HCT116 (cell line): Measurements from ENCODE around the gene ARID5A. TPM values are rescaled to one million over a fixed set of nuclear protein-coding genes. Genes with fewer than 3 reads are reported as not detected.

Experiments
- ATAC-seq: fragments of 200-7000 bp; cut with Tn5 transposase; 2 replicates; pipeline ENCODE4 v1.9.1; 2020; ENCODE audit warnings: mild to moderate bottlenecking, moderate library complexity
- BruUV-seq: library from RNA; stranded (reverse); fragments of 400-500 nt; replicated peaks from 2 replicates; lab custom pipeline; 2021; lab: Mats Ljungman, UMichigan
- CTCF ChIA-PET: fragments of 300-600 bp; sonication (Branson Sonifier 250); formaldehyde crosslinking; loops from one replicate; lab custom pipeline; 2021; ENCODE audit warnings: antibody characterized with exemption; lab: Charles Lee
- POLR2A ChIA-PET: fragments of 300-600, 350-600 bp; sonication (Branson Sonifier 250); formaldehyde crosslinking; loops from one replicate; lab custom pipeline; 2021; ENCODE audit warnings: antibody characterized with exemption; lab: Charles Lee
- RAD21 ChIA-PET, 2 experiments: fragments of 300-600 bp; sonication (Branson Sonifier 250); formaldehyde crosslinking; loops; one replicate each; lab custom pipeline; 2023; ENCODE audit warnings: low total read pairs in 2 of 2; ENCODE audit not compliant: uncharacterized antibody in 2 of 2, unreplicated experiment in 2 of 2, low non-redundant PET in 1 of 2; lab: Charles Lee
- DNase-seq: peaks from one replicate; pipeline ENCODE4 v3.0.0-alpha.2; 2010; ENCODE audit warnings: low read depth, low spot score
- H2AFZ ChIP-seq: fragments of 200-600 bp; shearing (Covaris generic), sonication (generic); 2 replicates; pipeline ENCODE4 v1.6.1; 2017; ENCODE audit warnings: low read depth, mixed run types, mixed read lengths, antibody characterized with exemption, low read length; ENCODE audit not compliant: poor library complexity, severe bottlenecking
- H3K27ac ChIP-seq: 2 replicates; pipeline ENCODE4 v1.5.1; 2012; ENCODE audit warnings: low read depth, low read length
- H3K27me3 ChIP-seq: fragments of 200-600 bp; sonication (generic); 2 replicates; pipeline ENCODE4 v1.6.1; 2016; ENCODE audit warnings: mixed run types, low read length, mixed read lengths; ENCODE audit not compliant: insufficient read depth
- H3K36me3 ChIP-seq, 2 experiments: fragments of 200-500 bp in 1 of 2; fragments of 200-600 bp in 1 of 2; sonication (Bioruptor generic) in 1 of 2; sonication (generic) in 1 of 2; 2 replicates each; pipeline versions ENCODE4 v1.5.1 to v1.6.1; 2014 to 2016; ENCODE audit warnings: low read length in 2 of 2, inconsistent platforms in 1 of 2, mixed read lengths in 1 of 2, mixed run types in 1 of 2; ENCODE audit not compliant: insufficient read depth in 2 of 2, control insufficient read depth in 1 of 2
- H3K4me1 ChIP-seq, 2 experiments: fragments of 200-600 bp in 1 of 2; sonication (generic) in 1 of 2; 2 replicates each; pipeline versions ENCODE4 v1.5.1 to v1.6.1; 2012 to 2017; ENCODE audit warnings: low read length in 2 of 2, inconsistent platforms in 1 of 2, mild to moderate bottlenecking in 1 of 2, mixed read lengths in 1 of 2, mixed run types in 1 of 2, moderate library complexity in 1 of 2; ENCODE audit not compliant: insufficient read depth in 2 of 2, control insufficient read depth in 1 of 2
- H3K4me2 ChIP-seq: fragments of 200-600 bp; sonication (generic); 2 replicates; pipeline ENCODE4 v1.6.1; 2017; ENCODE audit warnings: mixed run types, low read length, mixed read lengths
- H3K4me3 ChIP-seq, 2 experiments: fragments of 200-600 bp in 1 of 2; sonication (generic) in 1 of 2; replicated peaks in 1 of 2; 2 replicates each; pipeline ENCODE4 v1.5.1; 2011 to 2016; ENCODE audit warnings: low read length in 2 of 2, control low read depth in 1 of 2, low read depth in 1 of 2, mild to moderate bottlenecking in 1 of 2, mixed read lengths in 1 of 2, mixed run types in 1 of 2
- H3K79me2 ChIP-seq: fragments of 200-600 bp; sonication (generic); 2 replicates; pipeline ENCODE4 v1.6.1; 2017; ENCODE audit warnings: mild to moderate bottlenecking, mixed run types, low read length, moderate library complexity, mixed read lengths; ENCODE audit not compliant: insufficient read depth
- H3K9ac ChIP-seq: fragments of 200-600 bp; sonication (generic); 2 replicates; pipeline ENCODE4 v1.6.1; 2016; ENCODE audit warnings: low read length, mixed read lengths
- H3K9me2 ChIP-seq: fragments of 200-600 bp; sonication (generic), shearing (Covaris generic); 2 replicates; pipeline ENCODE4 v1.6.1; 2017; ENCODE audit warnings: mixed run types, mild to moderate bottlenecking, moderate library complexity; ENCODE audit not compliant: insufficient read depth
- H3K9me3 ChIP-seq, 2 experiments: fragments of 200-500 bp in 1 of 2; fragments of 200-600 bp in 1 of 2; sonication (Bioruptor generic) in 1 of 2; sonication (generic) in 1 of 2; 2 replicates each; pipeline ENCODE4 v1.6.1; 2014 to 2017; ENCODE audit warnings: low read length in 2 of 2, mixed read lengths in 2 of 2, inconsistent platforms in 1 of 2, low read depth in 1 of 2, mild to moderate bottlenecking in 1 of 2, mixed run types in 1 of 2, moderate library complexity in 1 of 2; ENCODE audit not compliant: control insufficient read depth in 1 of 2, insufficient read depth in 1 of 2
- H4K20me1 ChIP-seq: fragments of 200-600 bp; sonication (generic), shearing (Covaris generic); 2 replicates; pipeline ENCODE4 v1.6.1; 2017; ENCODE audit warnings: mixed run types, mild to moderate bottlenecking, moderate library complexity; ENCODE audit not compliant: insufficient read depth
- CBX3 ChIP-seq: IDR thresholded peaks from 2 replicates; pipeline ENCODE4 v1.6.1; 2012; ENCODE audit warnings: low read depth
- SIN3A ChIP-seq: IDR thresholded peaks from 2 replicates; pipeline ENCODE4 v1.6.1; 2012; ENCODE audit warnings: low read depth
- YY1 ChIP-seq: IDR thresholded peaks from 2 replicates; pipeline ENCODE4 v1.6.1; 2011; ENCODE audit warnings: low read length, low read depth, moderate library complexity, mild to moderate bottlenecking; ENCODE audit not compliant: insufficient replicate concordance; ENCODE audit errors: extremely low read depth
- ZFX ChIP-seq: fragments of 450-650 bp; IDR thresholded peaks from 2 replicates; pipeline ENCODE4 v1.6.1; 2017
- ZNF274 ChIP-seq: fragments of 200-500 bp; sonication (Bioruptor generic); IDR thresholded peaks from 2 replicates; pipeline ENCODE4 v1.6.1; 2014; ENCODE audit warnings: mild to moderate bottlenecking, low read depth, low read length, inconsistent platforms
- intact Hi-C: fragments of 100-400 bp; cut with micrococcal nuclease; formaldehyde crosslinking; loops from 2 replicates; pipeline ENCODE4 v1.10.0; 2022
- total RNA-seq: library from RNA; stranded (reverse); gene quantifications from one replicate; pipeline ENCODE4 v1.2.1, GENCODE V29; 2021; ENCODE audit not compliant: unreplicated experiment
- TF ChIP-seq, protein P1 (sequence below): IDR thresholded peaks from 2 replicates; pipeline ENCODE4 v1.6.1; 2012
- TF ChIP-seq, protein P2 (sequence below): IDR thresholded peaks from 2 replicates; pipeline ENCODE4 v1.6.1; 2011; ENCODE audit warnings: mild to moderate bottlenecking, low read length, moderate library complexity; ENCODE audit not compliant: insufficient replicate concordance; ENCODE audit errors: extremely low read depth

Gene ARID5A
- total RNA-seq, 1 experiment from 2014 or later, result 8.2 TPM

GRCh38 chr2:96505231-96505889 is 31.2 kb upstream of the ARID5A start, which contains the start of gene NEURL3:
Gene NEURL3, minus strand, starts transcription at chr2:96505357. Its CDS starts 71 bp downstream, at chr2:96505286.
- peak within 1 kb of the TSS in 1 of 2 experiments; percentile 19; a peak in 2 of 4 replicates for H3K4me3 ChIP-seq
- TF ChIP-seq SIN3A, result no peak
- 0 out of 2 replicates have a peak, but pooled peaks have one; percentile 7 for TF ChIP-seq CBX3
- TF ChIP-seq, protein P1, sequence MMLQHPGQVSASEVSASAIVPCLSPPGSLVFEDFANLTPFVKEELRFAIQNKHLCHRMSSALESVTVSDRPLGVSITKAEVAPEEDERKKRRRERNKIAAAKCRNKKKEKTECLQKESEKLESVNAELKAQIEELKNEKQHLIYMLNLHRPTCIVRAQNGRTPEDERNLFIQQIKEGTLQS, result no peak
- TF ChIP-seq ZFX, result no peak
- TF ChIP-seq YY1, result no peak
- TF ChIP-seq ZNF274, result no peak
- TF ChIP-seq, protein P2, sequence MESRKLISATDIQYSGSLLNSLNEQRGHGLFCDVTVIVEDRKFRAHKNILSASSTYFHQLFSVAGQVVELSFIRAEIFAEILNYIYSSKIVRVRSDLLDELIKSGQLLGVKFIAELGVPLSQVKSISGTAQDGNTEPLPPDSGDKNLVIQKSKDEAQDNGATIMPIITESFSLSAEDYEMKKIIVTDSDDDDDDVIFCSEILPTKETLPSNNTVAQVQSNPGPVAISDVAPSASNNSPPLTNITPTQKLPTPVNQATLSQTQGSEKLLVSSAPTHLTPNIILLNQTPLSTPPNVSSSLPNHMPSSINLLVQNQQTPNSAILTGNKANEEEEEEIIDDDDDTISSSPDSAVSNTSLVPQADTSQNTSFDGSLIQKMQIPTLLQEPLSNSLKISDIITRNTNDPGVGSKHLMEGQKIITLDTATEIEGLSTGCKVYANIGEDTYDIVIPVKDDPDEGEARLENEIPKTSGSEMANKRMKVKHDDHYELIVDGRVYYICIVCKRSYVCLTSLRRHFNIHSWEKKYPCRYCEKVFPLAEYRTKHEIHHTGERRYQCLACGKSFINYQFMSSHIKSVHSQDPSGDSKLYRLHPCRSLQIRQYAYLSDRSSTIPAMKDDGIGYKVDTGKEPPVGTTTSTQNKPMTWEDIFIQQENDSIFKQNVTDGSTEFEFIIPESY, result no peak
- peaks cover 17 to 57% of the 10 kb centered on the region in 2 experiments for H3K4me1 ChIP-seq
- peak within 1 kb of the TSS; percentile 39 for H2AFZ ChIP-seq
- RAD21 ChIA-PET, result no interaction called here
- BruUV-seq, result no TSS peak
- POLR2A ChIA-PET, result interaction anchor here (0.6 to 1.4 kb wide), 3 partner anchors 10 to 93 kb away, joined by 3 read pairs; no protein-coding TSS in a partner anchor
- intact Hi-C loops, result loop anchor here (5.0 kb wide), 2 partner anchors 168 to 233 kb away; partner anchors contain the start of gene NCAPH
- H3K79me2 ChIP-seq, result no peaks in the 10 kb centered on the region
- 0 out of 2 replicates have a peak within 1 kb of the TSS, but pooled peaks have one; percentile 7 for H3K9ac ChIP-seq
- no peaks in the 10 kb centered on the region for H3K9me3 ChIP-seq
- CTCF ChIA-PET, result interaction anchor here (1.1 to 2.8 kb wide), 2 partner anchors 9 to 97 kb away, joined by 3 to 9 read pairs; no protein-coding TSS in a partner anchor
- no peaks in the 10 kb centered on the region for H3K27me3 ChIP-seq
- peak; percentile 22 for DNase-seq
- no peaks in the 10 kb centered on the region for H3K36me3 ChIP-seq
- no peaks in the 10 kb centered on the region for H3K9me2 ChIP-seq
- H3K4me2 ChIP-seq, result peak within 1 kb of the TSS; percentile 55
- no peaks in the 10 kb centered on the region for H4K20me1 ChIP-seq
- peak; percentile 14; the same call in 1 of the 2 replicates for ATAC-seq
- H3K27ac ChIP-seq, result no peak within 1 kb of the TSS
